Keratinocyte (primary cell): ENCODE measurements around the gene MROH2A. TPM values are rescaled to one million over a fixed set of nuclear protein-coding genes. Genes with fewer than 3 reads are reported as not detected.

Experiments
- DNase-seq: peaks from one replicate; pipeline ENCODE4 v3.0.0-alpha.2; 2011; ENCODE audit warnings: low read depth, missing footprints, low spot score
- FAIRE-seq: peaks from 2 replicates; lab custom pipeline; 2011; peaks lifted over from hg19 to GRCh38; lab: Jason Lieb, UNC
- H2AFZ ChIP-seq: 2 replicates; pipeline ENCODE4 v1.6.0; 2012; ENCODE audit warnings: low read length, control low read depth, inconsistent platforms; ENCODE audit not compliant: control insufficient read depth
- H3K27ac ChIP-seq: 2 replicates; pipeline ENCODE4 v1.5.1; 2011; ENCODE audit warnings: low read length; ENCODE audit not compliant: control insufficient read depth, insufficient read depth
- H3K27me3 ChIP-seq: 3 replicates; pipeline ENCODE4 v1.6.0; 2011; ENCODE audit warnings: low read length; ENCODE audit not compliant: control insufficient read depth, insufficient read depth; ENCODE audit errors: extremely low read depth
- H3K36me3 ChIP-seq, 2 experiments: 2 replicates in 1 of 2; 3 replicates in 1 of 2; pipeline ENCODE4 v1.5.1; 2011; ENCODE audit warnings: low read length in 2 of 2, mild to moderate bottlenecking in 1 of 2; ENCODE audit not compliant: control insufficient read depth in 2 of 2, insufficient read depth in 2 of 2; ENCODE audit errors: extremely low read depth in 1 of 2
- H3K4me1 ChIP-seq: 3 replicates; pipeline ENCODE4 v1.5.1; 2011; ENCODE audit warnings: low read length; ENCODE audit not compliant: control insufficient read depth, insufficient read depth; ENCODE audit errors: extremely low read depth
- H3K4me2 ChIP-seq: 3 replicates; pipeline ENCODE4 v1.6.0; 2011; ENCODE audit warnings: low read depth, low read length; ENCODE audit not compliant: control insufficient read depth, insufficient read depth; ENCODE audit errors: extremely low read depth
- H3K4me3 ChIP-seq, 3 experiments: fragments of 200-600 bp in 1 of 3; sonication (generic) in 1 of 3; 2 replicates in 2 of 3; 3 replicates in 1 of 3; pipeline ENCODE4 v1.5.1; 2011 to 2016; ENCODE audit warnings: low read length in 3 of 3, mild to moderate bottlenecking in 3 of 3, control low read depth in 2 of 3, inconsistent platforms in 1 of 3, low read depth in 1 of 3, mixed read lengths in 1 of 3, mixed run types in 1 of 3, moderate library complexity in 1 of 3; ENCODE audit not compliant: control insufficient read depth in 2 of 3, insufficient read depth in 2 of 3; ENCODE audit errors: extremely low read depth in 1 of 3
- H3K79me2 ChIP-seq: 2 replicates; pipeline ENCODE4 v1.6.0; 2012; ENCODE audit warnings: low read length; ENCODE audit not compliant: control insufficient read depth, insufficient read depth
- H3K9ac ChIP-seq: 3 replicates; pipeline ENCODE4 v1.6.0; 2011; ENCODE audit warnings: low read length; ENCODE audit not compliant: control insufficient read depth, insufficient read depth; ENCODE audit errors: extremely low read depth
- H3K9me1 ChIP-seq: 3 replicates; pipeline ENCODE4 v1.6.0; 2011; ENCODE audit warnings: low read length; ENCODE audit not compliant: control insufficient read depth, insufficient read depth; ENCODE audit errors: extremely low read depth
- H3K9me3 ChIP-seq: 2 replicates; pipeline ENCODE4 v1.5.1; 2012; ENCODE audit warnings: low read depth, low read length; ENCODE audit not compliant: control insufficient read depth
- H4K20me1 ChIP-seq: 3 replicates; pipeline ENCODE4 v1.6.0; 2011; ENCODE audit warnings: low read length; ENCODE audit not compliant: control insufficient read depth, insufficient read depth; ENCODE audit errors: extremely low read depth
- EZH2 ChIP-seq: IDR thresholded peaks from one replicate; pipeline ENCODE4 v1.6.1; 2012; ENCODE audit warnings: inconsistent platforms, mild to moderate bottlenecking, low read length, moderate library complexity
- dilution Hi-C: fragments of 300-500 bp; cut with MboI; formaldehyde crosslinking; loops from one replicate; pipeline ENCODE4 v1.7.0; 2020; ENCODE audit warnings: low sequenced_read_pairs; ENCODE audit not compliant: extremely low pct_ligation_motif_present
- polyA plus RNA-seq, 5 experiments: library from polyadenylated mRNA; depleted of rRNA in 3 of 5; stranded (reverse) in 3 of 5; stranded (forward) in 1 of 5; unstranded in 1 of 5; fragments of >200 nt; gene quantifications; 1 replicate in 1 of 5; 2 replicates in 3 of 5; 3 replicates in 1 of 5; pipeline versions ENCODE4 v1.2.1 to v1.2.3, GENCODE V29; 2011 to 2012; ENCODE audit warnings: missing spikeins in 2 of 5, low read depth in 1 of 5, low replicate concordance in 1 of 5
- TF ChIP-seq, protein P1 (sequence below), 3 experiments: IDR thresholded peaks in 1 of 3; conservative IDR thresholded peaks in 1 of 3; optimal IDR thresholded peaks in 1 of 3; 2 replicates in 2 of 3; 3 replicates in 1 of 3; pipeline versions ENCODE3 to v1.5.1; 2011; ENCODE audit warnings: low read length in 3 of 3, mild to moderate bottlenecking in 3 of 3, moderate library complexity in 2 of 3, control low read depth in 1 of 3, inconsistent platforms in 1 of 3; ENCODE audit not compliant: insufficient read depth in 2 of 3; ENCODE audit errors: extremely low read depth in 1 of 3

The MROH2A gene
- polyA plus RNA-seq, 1 donor (not counting 4 experiments of a cell fraction or from before 2014, with no cell fraction given) = 0.33 TPM

DNA sequence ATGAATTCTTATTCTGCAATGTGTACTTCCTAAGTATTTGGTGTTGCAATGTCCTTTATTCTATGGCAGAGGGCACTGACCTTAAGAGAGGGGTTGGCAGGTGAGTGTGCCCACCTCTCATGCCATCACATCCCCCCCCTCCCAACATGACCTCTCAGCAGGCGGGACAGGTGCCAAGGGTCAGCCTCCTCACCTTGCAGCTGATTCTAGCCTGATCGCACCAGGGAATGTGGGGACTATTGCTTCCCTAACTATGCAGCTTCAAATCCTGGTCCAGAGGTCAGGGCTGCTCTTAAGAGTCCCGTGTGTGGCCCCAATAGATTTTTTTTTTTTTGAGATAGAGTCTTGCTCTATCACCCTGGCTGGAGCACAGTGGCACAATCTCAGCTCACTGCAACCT lies 66.7 kb downstream of the MROH2A start:
- TF ChIP-seq, protein P1, sequence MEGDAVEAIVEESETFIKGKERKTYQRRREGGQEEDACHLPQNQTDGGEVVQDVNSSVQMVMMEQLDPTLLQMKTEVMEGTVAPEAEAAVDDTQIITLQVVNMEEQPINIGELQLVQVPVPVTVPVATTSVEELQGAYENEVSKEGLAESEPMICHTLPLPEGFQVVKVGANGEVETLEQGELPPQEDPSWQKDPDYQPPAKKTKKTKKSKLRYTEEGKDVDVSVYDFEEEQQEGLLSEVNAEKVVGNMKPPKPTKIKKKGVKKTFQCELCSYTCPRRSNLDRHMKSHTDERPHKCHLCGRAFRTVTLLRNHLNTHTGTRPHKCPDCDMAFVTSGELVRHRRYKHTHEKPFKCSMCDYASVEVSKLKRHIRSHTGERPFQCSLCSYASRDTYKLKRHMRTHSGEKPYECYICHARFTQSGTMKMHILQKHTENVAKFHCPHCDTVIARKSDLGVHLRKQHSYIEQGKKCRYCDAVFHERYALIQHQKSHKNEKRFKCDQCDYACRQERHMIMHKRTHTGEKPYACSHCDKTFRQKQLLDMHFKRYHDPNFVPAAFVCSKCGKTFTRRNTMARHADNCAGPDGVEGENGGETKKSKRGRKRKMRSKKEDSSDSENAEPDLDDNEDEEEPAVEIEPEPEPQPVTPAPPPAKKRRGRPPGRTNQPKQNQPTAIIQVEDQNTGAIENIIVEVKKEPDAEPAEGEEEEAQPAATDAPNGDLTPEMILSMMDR (optimal IDR thresholded peaks at IDR 0.05 in 1 of 3, IDR thresholded peaks at IDR 0.05 in 1 of 3, conservative IDR thresholded peaks at IDR 0.05 in 1 of 3; ENCODE audit: extremely low read depth in 1 of 3, insufficient read depth in 2 of 3, low read length in 3 of 3) = no peak
- TF ChIP-seq EZH2 = no peak
- DNase-seq (no peak), FAIRE-seq (no peak)
- H3K4me3 ChIP-seq = no peak overlapping the region
- dilution Hi-C loops = no loop called here
- H3K27me3 ChIP-seq = no peaks in the 10 kb centered on the region
- H3K79me2 ChIP-seq = peaks cover 69% of the 10 kb centered on the region
- H3K4me1 ChIP-seq = no peaks in the 10 kb centered on the region
- H3K4me2 ChIP-seq = no peak overlapping the region
- H3K9me1 ChIP-seq = no peaks in the 10 kb centered on the region
- no peak overlapping the region for H3K27ac ChIP-seq
- peaks cover 6% of the 10 kb centered on the region for H4K20me1 ChIP-seq
- H2AFZ ChIP-seq = no peak overlapping the region
- H3K9ac ChIP-seq = no peak overlapping the region
- H3K36me3 ChIP-seq = peaks cover 0 to 72% of the 10 kb centered on the region in 2 experiments
- no peaks in the 10 kb centered on the region for H3K9me3 ChIP-seq

- no peak for DNase-seq
- peaks cover 68% of the 10 kb centered on the region for H3K79me2 ChIP-seq
- FAIRE-seq = no peak
- H3K9me3 ChIP-seq = no peaks in the 10 kb centered on the region
- no peak overlapping the region for H3K4me3 ChIP-seq
- no peak overlapping the region for H3K4me2 ChIP-seq
- peaks cover 8% of the 10 kb centered on the region for H4K20me1 ChIP-seq
- dilution Hi-C loops = no loop called here
- no peaks in the 10 kb centered on the region for H3K4me1 ChIP-seq
- H3K36me3 ChIP-seq = peaks cover 0 to 72% of the 10 kb centered on the region in 2 experiments
- H3K9me1 ChIP-seq = no peaks in the 10 kb centered on the region
- no peak overlapping the region for H3K9ac ChIP-seq
- no peak for TF ChIP-seq EZH2
- TF ChIP-seq, protein P1 (optimal IDR thresholded peaks at IDR 0.05 in 1 of 3, IDR thresholded peaks at IDR 0.05 in 1 of 3, conservative IDR thresholded peaks at IDR 0.05 in 1 of 3; ENCODE audit: extremely low read depth in 1 of 3, insufficient read depth in 2 of 3, low read length in 3 of 3) = no peak
- H2AFZ ChIP-seq = no peak overlapping the region
- H3K27me3 ChIP-seq = no peaks in the 10 kb centered on the region
- no peak overlapping the region for H3K27ac ChIP-seq
These were observed 67.4 kb downstream of the MROH2A start for GRCh38 chr2:233845301-233846060.
